GM18873 (cell line): Measurements from ENCODE around the gene GPR84.

Experiments
- ATAC-seq: cut with Tn5 transposase; IDR thresholded peaks from one replicate; pipeline ENCODE4 v1.9.1; 2021; ENCODE audit warnings: mild to moderate bottlenecking, moderate library complexity, moderate number of reproducible peaks; ENCODE audit not compliant: unreplicated experiment, low FRiP score

The GPR84 gene

DNA sequence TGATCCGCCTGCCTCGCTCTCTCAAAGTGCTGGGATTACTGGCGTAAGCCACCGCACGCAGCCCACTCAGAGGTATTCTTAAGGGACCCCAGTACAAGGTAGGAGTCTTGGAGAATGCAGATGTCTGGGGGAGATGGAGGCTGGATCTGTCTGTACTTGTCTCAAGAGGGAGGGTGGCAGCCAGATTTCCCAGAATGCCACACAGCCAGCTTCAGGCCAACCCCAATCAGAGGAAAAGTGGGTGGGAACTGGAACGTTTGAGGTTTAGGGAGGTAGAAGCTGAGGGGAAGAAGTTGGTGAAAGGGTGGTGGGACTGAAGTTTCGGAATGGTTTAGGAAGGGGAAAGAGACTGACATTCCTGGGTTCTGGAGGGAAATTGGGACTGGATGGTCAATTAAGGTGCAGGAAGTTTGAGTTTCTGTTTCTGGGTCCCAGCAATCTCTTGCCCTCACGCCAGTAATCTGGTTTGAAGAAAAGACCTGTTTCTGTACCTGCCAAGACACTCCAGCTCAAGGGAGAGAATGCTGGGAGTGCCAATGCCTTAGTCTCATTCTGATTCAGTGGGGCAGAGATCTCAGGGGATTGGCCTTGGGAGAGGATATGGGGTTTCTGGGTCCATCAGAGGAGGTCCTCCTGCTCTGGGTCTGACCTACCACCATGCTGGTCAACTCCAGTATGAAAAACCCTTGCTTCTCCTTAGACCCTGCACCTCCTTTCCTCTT is 28.4 kb upstream of the GPR84 start:
- ATAC-seq = no peak

GRCh38 chr12:54390668-54391551 is 26.6 kb upstream of the GPR84 start:
- no peak for ATAC-seq

- no peak for ATAC-seq
Observed at GRCh38 chr12:54390176-54390667, 25.9 kb upstream of the GPR84 start.

GRCh38 chr12:54389607-54390175 is 25.4 kb upstream of the GPR84 start:
- no peak for ATAC-seq

- no peak for ATAC-seq
Observed at GRCh38 chr12:54389134-54389508, 24.8 kb upstream of the GPR84 start.

- no peak for ATAC-seq
Observed at GRCh38 chr12:54388237-54389133, 24.2 kb upstream of the GPR84 start.

DNA sequence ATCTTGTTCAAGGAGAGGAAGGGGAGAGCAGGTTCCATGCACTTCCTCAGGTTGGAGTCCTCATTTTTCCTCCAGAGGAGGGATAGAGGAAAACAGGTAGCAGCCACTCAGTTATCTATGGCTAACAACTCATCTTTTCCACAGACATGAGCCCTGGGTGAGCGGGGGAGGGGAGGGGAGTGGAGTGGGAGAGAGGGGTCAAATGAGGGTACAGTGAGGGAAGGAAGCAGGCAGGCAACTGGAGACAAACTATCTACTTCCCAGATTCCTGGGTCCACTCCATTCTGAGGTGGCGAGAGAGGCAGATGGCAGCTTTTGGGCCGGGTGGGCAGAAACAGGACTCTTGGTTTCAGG is 22.8 kb upstream of the GPR84 start:
- ATAC-seq = no peak

- no peak for ATAC-seq
Observed at GRCh38 chr12:54386403-54387113, 22.3 kb upstream of the GPR84 start.

GRCh38 chr12:54385251-54385914 is 21.1 kb upstream of the GPR84 start:
- no peak for ATAC-seq

DNA sequence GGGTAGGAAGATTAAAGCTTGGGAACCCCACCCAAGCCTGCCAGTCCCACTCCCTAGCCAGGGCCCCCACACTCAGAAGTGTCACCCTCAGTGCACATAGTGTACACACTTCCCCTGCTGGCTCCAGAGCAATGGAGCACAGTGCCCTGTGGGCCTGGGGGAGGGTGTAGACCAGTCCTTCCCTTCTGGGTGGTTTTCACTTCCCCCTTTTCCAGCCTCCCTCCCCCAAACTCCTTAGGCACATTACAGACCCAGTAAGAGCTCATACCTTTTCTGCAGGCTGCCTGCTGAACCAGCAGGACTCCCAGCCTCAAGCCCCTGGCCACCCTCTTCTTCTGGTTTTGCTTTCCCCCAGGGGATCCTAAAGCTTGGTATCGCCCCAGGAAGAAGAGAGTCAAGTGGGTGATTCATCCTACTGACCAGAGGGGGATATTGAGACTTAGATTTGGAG is 20.3 kb upstream of the GPR84 start, which contains the start of gene ZNF385A:
ZNF385A (minus strand) TSS at position 143 of the 451 bp plus-strand sequence. CDS start 219 bp downstream, outside the sequence.
- no peak for ATAC-seq

DNA sequence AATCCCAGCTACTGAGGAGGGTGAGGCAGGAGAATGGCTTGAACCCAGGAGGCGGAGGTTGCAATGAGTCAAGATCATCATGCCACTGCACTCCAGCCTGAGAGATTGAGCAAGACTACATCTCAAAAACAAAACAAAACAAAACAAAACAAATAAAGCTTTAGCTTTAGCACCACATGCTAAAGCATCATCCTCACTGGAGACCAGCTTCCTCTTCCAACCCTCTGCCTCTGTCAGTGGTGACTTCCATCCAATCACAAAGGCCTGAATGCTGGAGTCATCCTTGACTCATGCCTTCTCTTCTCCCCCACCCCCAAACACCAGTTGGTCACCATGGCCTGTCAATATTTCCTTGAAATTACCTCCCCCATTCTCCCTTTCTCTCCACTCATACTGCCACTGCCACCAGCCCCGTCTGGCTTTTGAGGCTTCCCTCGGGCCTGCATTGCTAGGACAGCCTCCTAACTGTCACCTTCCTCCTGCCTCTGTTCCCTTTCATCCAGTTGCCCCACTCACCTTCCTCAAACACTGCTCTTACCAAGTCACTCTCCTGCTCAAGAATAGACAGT is 18.8 kb upstream of the GPR84 start:
- no peak for ATAC-seq

DNA sequence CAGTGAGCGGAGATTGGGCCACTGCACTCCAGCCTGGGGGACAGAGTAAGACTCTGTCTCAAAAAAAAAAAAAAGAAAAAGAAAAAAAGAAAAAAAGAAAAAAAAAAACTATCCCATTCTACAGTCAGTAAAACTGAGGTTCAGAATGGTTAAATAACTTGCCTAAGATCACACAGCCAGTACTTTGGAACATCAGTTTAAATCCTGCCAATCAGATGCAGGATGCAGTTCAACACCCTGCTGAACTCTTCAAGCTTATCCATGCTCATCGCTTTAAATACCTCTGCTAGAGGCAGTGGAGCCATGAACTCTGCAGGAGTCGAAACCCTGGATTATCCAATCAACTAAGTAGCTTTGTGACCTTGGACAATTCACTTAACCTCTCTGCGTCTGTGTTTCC is 16.9 kb upstream of the GPR84 start:
- no peak for ATAC-seq

- no peak for ATAC-seq
Observed at GRCh38 chr12:54379398-54380201, 15.3 kb upstream of the GPR84 start.

GRCh38 chr12:54378796-54379397 is 14.6 kb upstream of the GPR84 start:
- ATAC-seq = no peak

DNA sequence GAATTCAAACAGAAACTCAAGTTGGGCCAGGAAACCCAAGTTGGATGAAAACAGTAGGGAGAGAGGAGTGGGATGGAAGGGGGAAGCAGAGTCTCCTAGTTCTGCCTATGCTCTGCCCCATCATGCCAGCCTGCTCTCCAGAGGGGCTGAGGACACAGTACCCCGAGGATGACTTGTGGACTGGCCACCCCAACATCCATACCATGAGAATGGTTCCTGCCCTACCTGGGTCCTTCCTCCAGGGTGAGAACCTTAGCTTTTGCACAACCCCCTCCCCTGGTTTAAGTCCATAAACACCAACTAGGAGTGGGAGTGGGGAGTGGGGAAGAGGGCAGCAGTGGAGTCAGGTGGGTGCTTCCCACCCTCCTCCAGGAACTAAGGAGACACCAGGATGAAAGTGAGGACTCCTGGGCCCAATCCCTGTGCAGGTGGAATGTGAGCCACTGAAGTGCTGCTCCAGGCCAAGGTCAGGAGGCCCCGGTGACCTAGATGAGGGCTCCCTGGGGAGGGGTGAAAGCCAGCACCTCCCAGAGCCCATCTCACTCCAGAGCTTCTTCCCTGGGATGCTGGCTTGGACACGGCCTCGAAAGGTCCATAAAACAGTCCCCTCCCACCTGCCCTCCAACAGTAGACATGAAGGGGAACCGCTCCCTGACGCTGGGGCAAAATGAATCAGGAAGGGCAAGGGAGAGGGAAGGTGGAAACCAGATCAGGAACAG is 13.7 kb upstream of the GPR84 start:
- no peak for ATAC-seq

- ATAC-seq = no peak
Observed at GRCh38 chr12:54377007-54377406, 12.7 kb upstream of the GPR84 start.

DNA sequence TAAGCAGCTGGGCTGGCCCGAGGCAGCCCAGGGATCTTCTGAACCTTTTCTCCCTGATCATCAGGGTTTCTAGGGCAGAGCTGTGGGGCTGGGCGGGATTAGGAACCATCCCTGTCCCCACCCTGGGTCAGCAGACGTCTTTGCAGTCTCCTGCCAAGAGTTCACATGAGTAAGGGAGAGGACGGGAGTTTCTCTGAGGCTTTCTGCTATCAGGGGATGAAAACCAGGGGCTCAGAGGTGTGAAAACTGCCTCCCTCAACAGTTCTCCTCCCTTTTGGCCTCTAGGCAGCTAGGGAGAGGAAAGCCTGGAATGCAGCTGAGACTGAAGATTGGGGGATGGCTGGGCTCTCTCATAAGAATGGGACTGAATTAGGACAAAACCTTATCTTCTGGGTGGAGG is 12.3 kb upstream of the GPR84 start:
- no peak for ATAC-seq
